ENCODE results near the gene PLEKHA7.

PLEKHA7 gene

DNA sequence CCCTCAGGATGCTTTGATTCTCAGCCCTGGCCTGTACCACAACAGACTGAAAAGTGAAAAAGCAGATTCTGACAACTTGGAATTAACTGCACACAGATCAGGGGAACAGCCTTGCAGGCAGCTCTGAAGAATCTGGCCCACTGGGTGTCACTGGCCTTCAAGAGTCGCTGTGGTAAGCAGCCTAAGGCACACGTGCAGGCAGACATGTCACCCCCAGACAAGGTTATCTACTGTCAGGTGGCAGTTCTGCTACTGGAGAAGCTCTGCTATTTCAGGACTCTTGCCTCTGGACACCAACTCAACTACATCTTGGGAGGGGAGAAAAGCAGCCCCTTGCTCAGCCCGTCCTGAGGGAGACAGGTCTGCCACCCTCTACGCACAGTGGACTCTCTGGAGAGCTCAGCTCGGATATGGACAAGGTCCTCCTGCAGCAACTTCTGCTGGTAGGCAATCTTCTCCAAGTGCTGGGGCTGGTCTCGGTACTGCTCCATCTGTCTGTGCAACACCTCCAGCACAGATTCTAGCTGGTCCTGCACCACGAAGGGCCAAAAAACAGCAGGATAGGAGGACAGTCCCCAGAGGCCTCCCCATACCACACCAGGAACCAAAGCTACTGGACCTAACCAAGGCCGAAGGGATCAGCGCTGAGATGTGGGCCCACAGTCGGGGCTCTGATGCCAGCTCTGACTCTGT lies 212.8 kb downstream of the PLEKHA7 start:
- DNase-seq = no peak

DNA sequence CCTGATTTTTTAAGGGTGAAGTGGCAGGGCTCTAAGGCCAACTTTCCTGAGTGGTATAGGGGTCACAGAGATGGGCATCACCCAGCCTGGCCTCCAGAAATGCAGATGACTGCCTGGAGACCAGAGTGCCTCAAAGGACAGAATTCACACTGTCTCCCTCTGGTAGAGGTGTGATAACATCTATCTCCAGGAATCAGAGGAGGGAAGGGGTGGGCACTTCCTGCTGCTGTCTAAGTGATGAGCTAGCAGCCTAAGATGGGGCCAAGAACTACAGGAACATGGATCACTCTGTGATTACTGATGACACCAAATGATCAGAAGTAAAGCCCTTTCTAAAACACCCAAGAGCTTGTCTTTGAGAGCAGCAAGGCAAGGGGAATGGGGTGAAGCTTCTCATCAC lies 213.8 kb downstream of the PLEKHA7 start:
- DNase-seq = no peak

DNA sequence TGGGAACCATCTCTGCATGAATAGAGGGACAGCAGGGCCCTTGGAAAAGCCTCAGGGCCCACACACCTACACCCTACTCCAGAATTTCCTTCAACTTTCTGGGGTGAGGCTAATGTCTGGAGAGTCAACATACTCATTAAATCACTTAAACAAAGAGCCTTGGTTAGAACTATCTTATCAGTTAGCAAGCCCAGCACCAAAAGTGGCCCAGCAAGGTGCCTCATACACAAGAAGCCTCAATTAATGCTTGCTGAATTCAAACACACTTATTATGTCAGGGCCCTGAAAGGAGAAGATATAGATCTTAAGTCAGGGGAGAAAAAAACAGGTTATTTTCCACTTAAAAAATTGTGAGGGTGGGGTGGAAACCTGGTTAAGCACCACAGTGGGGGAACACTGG lies 214.3 kb downstream of the PLEKHA7 start:
- no peak for DNase-seq

DNA sequence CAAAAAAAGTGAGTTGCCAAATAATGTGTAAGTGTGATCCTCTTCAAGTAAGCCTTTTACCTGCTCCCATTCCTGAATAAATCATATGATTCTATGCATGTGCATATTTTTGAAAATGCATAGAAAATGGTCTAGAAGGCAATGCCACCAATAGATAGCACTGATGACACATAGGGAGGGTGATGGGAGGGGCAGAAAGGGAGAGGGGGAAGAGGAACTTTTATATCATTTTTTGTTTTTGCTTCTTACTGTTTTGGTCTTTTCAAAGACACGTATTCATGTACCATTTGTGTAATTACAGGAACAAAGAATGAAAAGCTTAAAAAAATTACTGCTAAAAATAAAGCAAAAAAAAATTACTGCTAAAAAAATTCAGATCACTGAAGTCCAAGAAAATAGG lies 215.0 kb downstream of the PLEKHA7 start:
- DNase-seq = no peak

DNA sequence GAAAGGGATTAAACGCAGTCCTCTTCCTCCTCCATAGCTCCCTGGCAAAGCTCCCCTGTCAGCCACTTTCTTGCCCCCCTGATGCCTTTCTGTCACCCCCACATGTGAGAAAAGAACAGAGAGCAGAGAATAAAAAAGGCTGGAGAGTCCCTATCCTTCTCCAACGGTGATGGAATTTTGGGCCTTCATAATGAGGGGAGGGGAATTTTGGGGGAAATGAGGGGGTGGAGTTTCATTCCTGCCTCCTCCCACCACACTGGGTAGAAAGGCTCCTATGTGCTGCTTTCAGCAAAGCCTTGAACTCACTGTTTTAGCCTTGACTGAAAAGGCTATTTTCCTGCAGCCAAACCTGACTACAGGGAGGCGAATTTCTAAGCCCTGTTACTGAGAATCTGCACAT lies 216.4 kb downstream of the PLEKHA7 start:
- no peak for DNase-seq

DNA sequence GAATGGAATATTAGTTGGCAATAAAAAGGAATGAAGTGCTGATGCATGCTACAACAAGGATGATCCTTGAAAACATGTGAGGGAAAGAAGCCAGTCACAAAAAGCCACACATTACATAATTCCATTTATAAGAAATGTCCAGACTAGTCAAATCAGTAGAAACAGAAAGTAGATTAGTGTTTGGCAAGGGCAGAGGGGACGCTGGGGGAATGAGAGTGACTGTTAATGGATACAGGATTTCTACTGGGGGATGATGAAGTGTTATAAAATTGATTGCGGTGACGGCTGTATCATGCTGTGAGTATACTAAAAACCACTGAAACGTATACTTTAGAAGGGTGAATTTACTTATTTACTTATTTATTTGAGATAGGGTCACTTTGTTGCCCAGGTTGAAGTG lies 217.9 kb downstream of the PLEKHA7 start:
- DNase-seq = no peak

DNA sequence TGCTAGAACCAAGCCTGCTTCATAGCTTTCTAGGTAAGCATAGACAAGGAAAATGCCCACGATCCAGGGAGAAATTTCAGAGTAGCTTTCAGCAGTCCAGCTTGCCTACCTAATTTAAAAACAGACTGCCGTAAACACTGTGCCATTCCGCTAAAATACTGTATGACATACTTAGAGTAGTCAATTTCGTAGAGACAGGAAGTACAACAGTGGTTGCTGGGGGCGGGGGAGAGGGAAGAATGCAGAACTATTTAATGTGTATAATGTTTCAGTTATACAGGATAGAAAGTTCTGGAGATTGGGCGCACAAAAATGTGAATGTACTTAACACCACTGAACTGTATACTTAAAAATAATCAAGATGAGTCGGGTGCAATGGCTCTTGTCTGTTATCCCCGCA lies 219.1 kb downstream of the PLEKHA7 start:
- peak; percentile 25 to 45 for DNase-seq

DNA sequence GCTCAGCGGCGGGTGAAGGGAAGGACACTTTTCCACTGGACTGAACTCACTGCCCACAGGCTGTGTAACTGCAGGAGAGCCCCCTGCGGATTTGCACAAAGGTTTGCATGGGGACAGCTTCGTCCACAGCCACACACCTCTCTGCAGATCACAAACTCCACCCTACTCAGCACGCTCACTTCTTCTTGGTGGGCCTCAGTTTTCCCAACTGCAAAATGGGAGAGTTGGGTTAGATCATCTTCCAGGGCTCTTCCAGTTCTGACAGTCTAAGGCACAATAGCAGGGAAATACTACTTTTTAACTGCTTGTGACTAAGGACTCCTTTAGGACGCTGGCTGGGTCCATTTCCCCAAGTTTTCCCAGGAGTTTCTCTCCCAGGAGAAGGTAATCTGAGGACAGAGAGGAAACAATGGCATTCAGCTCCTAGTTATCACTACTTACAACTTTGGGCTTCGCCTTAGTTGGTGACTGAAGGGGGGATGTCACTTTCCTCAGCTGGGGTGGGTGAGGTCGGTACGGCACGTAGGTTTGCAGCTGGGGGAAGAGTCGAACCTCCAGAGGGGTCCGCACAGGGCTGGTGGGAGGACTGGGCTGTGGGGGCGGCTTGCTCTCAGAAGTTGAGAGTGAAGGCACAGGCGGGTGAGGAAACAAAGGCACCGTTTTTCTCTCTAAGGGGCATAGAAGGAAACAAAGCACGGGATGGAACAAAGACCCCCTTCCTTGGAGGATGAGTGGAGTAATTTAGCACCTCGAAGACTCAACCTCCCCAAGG lies 220.0 kb downstream of the PLEKHA7 start:
- no peak for DNase-seq

DNA sequence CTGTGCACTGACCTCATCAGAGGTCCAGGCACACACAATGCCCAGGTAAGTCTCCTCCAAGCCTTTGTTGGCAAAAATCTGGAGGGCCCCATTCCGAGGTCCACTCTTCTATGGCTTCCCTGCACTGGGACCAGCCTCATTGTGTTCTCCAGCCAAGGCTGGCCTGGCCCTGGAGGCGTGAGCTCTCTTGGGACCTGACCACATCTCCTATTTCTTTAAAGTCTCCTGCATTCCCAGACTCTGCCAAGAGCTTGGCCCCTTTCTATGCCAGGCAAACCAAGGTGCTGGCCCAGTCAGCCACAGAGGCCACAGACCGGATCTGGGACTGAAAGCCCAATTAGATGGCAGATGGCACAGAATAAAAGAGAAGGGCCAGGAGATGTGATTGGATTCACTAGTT lies 220.7 kb downstream of the PLEKHA7 start:
- DNase-seq = no peak

DNA sequence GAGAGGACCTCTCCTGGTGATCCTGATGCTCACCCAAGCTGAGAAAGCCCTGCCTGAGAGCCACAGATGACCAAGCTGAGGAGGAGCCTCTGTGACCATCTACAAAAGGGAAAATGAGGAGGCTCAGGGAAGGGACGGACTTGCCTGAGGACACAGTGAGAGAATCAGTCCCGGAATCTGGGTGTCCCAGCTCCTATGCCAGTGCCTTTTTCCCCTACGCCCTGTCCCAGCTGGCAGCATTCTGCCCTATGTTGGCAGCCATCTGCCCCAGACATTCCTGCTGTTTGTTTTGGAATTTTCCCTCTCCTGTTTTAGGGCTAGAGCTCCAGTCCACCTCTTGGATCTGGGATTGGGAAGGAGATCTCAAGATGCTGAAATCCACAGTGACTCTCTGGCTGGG lies 221.2 kb downstream of the PLEKHA7 start:
- DNase-seq = no peak

DNA sequence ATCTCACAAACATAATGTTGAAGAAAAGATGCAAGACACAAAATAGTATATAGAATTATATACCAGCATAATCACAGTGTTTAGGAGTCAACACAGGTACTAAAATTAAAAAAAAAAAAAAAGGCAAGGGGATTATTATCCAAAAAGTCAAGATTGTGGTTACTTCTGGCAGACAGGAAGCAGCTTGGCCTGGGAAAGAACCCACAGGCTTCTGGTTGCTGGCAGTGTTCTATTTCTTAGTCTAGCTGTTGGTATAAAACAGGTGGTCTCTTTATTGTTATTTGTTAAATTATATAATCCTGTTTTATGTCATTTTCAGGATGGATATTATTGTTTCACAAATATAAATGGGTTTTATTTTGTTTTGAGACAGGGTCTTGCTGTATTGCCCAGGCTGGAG lies 221.8 kb downstream of the PLEKHA7 start:
- DNase-seq = peak; percentile 24 to 26

DNA sequence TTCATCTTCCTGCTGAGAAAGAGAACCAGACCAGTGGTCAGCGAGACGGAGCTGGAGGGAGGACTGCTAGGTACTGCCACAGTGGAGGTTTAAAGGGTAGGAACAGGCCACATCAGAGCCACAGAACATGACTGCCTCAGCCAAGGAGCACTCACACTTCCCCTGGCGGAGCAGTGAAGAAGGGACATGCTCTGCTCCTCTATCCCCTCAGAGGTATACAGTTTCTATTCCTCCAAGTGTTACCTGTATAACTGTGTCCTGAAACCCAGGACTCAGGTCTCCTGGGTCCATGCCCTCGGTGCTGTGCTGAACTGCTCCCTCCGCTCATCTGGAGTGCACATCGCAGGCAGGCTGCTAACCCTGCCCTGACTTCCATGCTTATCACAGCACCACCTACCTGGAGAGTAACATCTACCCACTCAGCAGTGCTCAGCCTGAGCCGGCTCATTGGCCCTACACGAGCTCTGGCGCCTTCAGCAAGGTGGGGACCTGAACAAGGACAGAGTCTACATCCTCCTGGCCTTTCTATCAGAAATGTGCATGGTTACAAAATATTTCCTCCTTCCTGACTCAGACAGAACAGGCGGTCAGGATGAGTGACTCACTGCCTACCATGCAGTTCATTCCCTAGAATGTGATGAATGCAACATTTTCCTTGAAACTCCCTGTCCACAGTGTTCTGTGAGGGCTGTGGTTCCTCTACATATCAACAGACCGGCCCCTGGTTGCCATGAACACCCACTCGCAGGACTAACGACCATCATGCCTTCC lies 222.8 kb downstream of the PLEKHA7 start:
- peak; percentile 58 to 67 for DNase-seq

DNA sequence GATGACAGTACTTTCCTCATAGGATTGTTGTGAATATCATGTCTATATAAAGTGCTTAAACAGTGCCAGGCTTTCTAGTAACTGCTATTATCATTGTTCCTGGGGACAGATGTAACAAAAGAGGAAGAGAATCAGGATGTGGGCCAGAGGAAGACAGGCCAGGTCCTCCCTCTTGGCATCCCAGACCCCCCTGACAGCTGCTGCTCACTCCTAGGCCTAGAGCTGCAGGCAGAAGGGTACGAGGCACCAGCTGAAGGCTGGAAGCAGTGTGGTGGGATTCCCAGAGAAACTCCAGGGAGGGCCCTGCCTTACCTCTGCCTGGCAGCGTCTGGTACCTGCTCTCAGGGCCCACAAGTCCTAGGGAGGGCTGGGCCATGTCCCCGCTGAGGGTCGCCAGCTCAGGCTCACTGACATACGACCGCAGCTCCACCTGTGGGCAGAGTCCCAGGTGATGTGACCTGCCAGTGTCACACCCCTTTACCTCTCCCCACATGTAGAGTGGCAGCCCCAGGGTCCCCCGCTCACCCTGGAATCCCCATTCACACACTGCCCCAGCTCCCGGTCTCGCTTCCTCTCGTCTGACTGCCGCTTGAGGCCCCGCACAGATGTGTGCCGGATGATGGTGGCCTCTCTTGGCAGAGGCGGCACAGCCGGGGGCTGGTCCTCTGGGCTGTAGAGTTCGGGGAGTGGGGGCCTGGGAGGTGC lies 223.6 kb downstream of the PLEKHA7 start:
- DNase-seq = peak; percentile 38 to 52

DNA sequence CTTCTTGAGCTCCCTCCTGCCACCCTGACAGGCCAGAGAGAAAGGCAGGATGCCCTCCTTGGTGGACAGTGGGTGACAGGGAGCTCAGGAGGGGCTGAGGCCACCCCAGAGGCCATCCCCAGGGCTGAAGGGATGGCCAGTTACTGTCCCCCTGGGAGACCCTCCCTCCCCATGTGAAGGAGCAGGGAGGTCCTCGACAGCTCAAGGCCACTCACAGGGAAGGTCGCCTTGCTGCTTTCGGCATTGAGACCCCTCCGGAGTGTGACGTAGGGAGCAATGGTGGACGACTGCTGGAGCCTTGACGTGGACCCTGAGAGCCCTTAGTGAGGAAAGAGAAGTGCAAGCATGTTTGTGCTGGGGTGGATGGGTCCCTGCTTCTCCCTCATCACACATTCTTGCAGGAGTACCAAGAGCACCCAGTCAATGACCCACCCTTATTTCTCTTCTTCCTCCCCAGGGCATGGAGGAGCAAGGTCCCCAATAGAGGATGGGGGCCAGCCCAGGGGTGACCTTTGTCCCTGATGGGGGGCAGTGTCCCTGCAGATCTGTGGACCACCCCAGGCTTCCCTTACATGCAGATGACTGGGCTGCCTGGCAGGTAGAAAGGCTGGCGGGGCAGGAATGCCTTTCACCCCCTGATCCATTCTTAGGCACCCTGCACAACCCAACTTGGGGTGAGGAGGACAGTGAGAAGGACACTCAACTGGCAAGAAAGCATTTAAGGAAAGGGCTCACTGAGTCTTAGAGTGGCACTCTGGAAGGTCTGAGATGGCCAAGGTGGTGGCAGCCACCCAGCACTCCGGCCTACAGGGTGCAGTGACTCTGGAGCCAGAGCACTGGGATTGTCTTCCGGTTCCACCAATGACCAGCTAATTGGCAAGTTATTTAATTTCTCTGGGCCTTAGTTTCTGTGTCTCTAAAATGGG lies 224.4 kb downstream of the PLEKHA7 start:
- DNase-seq = no peak

DNA sequence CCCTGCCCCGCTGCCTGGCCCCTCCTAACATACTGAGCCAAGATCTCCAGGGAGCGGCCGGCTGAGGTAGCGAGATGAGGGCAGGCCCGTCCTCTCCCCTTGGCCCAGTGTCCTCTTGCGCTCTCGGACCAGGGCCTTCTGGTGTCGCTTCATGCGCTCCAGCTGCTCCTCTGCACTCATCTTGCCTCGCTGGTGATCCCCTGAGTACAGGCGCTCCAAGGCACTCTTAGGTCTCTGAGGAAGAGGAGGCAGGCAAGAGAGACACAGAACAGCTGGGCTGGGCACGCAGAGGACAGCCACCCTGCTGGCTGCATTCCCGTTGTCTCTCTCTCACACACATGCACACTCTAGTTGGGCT lies 225.2 kb downstream of the PLEKHA7 start:
- no peak for DNase-seq

DNA sequence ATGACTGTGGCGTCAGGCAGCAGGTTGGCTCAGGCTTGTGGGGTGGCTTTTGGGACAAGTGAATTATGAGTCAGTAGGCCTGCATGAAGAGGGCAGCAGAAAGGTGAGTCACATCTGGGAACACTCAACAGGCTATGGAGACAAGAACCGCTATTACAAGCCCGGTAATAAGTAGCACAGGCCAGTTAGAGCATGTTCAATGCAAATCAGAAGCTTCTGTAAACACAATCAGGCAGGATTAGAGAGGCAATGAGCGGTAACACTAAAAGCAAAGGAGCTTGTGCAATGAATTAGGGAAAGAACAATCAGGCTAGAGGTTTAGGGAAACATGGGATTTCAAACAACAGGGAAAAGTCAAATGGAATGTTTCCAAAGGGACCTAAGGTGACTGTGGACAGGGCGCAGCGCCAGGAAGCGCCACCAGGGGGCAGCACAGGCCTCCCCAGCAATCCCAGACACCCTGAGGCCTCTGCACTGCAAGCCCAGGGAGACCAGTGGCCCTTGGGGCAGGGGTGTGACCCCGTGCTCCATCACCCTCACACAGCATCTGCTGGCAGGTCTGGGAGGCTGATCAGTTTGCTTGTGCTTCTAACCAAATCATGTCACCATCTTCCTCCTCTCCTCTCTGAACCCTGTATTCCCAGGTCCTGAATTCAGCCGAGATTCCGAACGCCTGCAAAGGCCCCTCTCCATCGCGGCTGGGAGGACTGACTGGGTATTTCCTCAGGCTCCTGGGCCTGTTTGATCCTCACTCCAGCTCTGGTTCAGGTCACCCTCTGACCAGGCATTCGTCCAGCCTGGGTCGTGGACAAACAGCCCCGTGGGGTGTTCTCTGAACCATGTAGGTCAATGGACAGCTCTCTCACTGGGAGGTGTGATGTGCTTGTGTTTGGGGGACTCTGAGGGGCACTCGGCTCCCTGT lies 225.8 kb downstream of the PLEKHA7 start:
- peak; percentile 57 to 61 for DNase-seq

DNA sequence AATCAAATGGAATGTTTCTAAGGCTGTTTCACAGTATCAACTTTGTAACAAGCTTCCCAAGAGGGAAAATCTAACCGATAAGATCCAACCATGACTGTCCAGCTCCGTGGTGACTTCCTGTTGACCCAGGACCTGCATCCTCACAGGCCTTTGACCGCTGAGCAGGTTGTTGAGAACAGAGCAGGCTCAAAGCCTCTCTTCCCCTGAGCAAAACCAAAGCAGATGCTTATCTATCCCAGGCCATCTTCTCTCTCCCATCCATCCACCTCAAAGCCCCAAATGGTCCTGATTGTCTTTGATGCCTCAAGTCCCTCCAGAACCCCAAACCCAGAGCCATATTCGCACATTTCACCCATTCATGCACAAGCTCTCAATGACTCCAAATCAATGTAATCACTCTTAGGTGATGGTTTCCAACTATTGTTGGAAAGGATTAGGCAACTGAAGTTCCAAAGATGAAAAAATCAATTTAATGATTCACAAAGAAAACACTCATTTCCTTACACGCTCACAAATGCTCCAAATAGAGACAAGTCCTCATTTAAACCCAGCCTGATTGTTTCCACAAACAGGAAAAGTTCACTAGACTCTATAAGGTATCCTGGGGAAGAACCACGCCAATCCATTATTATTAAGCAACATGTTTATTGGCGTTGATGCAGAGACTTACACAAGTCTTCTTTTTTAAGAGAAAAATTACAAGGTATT lies 227.0 kb downstream of the PLEKHA7 start:
- no peak for DNase-seq

DNA sequence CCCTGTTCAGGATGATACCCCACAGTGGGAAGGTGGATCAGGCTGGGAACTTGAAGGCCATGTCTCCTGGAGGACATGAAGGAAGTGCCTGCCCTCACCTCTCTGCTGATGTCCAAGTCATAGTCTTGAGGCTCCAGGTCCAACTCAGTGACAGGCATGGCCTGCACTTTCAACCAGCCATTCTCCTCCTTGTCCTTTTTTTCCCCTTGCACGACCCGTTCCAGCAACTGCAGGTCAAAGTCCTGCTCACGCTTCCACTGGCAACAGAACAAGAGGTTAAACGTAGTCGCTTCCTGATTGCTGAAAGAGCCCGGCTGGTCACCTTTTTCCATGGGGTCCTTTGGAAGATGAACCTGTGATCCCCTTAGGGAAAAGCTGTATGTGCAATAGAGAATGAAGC lies 228.1 kb downstream of the PLEKHA7 start:
- no peak for DNase-seq

DNA sequence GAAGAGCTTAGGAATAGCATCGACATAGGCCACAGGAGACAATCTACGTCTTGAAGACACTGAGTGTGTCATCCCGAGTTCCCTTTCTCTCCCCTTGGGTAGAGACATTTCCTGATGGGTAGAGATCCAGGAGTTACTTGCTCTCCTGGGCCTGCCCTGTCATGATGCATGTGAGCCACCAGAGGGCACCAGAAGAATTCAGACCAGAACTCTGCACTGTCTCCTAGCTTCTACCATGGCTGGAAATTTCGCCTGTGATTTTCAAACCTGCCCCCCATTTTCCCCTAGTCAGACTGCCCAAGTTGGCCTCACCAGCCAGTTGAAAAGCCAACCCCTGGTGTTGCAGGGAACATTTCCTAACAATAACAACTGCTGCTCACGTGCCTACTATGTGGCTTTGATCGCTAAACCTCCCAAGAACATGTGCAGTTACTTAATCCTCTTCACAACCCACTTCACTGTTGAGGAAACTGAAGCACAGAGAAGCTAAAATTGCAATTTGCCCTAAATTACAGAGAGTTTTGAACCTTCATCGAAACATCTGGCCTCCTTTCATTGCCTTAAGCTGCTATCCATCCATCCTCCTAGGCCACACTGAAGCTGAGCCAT lies 228.6 kb downstream of the PLEKHA7 start:
- DNase-seq = peak; percentile 52 to 66

DNA sequence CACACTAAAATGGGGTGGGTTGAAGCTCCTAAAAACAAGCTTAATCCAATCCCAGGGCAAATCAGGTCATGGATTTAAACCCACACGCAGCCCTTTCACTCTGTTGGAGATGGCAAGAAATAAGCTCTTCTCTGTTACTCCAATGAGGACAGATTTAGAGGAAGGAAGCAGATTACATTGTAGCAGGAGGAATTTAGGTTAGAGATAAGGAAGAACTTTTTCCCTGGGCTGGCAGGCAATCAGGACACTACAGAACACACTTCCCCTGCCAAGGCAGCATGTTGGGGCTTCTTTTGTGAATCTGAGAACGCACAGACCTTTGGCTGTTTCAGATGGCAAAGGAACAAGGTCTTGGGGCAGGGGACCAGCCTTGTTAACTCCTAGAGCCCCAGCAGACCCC lies 229.5 kb downstream of the PLEKHA7 start:
- no peak for DNase-seq
